K562 (cell line): ENCODE results near the gene CHAF1A. TPM values are rescaled to one million over a fixed set of nuclear protein-coding genes. Genes with fewer than 3 reads are reported as not detected.

Source experiments
- BHLHE40 ChIP-seq: IDR thresholded peaks from 2 replicates; pipeline ENCODE4 v1.6.1; 2011; ENCODE audit warnings: low read length, improper control_type of control experiment
- CSDE1 ChIP-seq, 2 experiments: fragments of 450-650 bp; IDR thresholded peaks; 2 replicates each; pipeline ENCODE4 v1.6.1; 2016; ENCODE audit warnings: mild to moderate bottlenecking in 1 of 2
- ETV1 ChIP-seq: fragments of 450-650 bp; conservative IDR thresholded peaks from 2 replicates; pipeline ENCODE4 v1.6.1; 2016; ENCODE audit warnings: missing genetic modification characterization, control low read depth, low read depth, missing compliant biosample characterization
- ETV6 ChIP-seq, 3 experiments: fragments of 150-350 bp in 1 of 3; sonication (generic) in 1 of 3; formaldehyde crosslinking in 1 of 3; IDR thresholded peaks; 2 replicates each; pipeline versions ENCODE4 v1.6.1 to v1.8.0; 2014 to 2022; ENCODE audit warnings: borderline replicate concordance in 2 of 3, low read depth in 2 of 3, antibody characterized with exemption in 1 of 3, low read length in 1 of 3, mild to moderate bottlenecking in 1 of 3, missing genetic modification reagents in 1 of 3
- KDM5B ChIP-seq: fragments of 200-600 bp; sonication (generic); IDR thresholded peaks from 2 replicates; pipeline ENCODE4 v1.6.1; 2012; ENCODE audit warnings: low read depth, mild to moderate bottlenecking, moderate library complexity, low read length, control low read depth, inconsistent platforms; ENCODE audit not compliant: insufficient replicate concordance
- MEIS2 ChIP-seq: fragments of 450-650 bp; IDR thresholded peaks from 2 replicates; pipeline ENCODE4 v1.6.1; 2014; ENCODE audit warnings: mild to moderate bottlenecking; ENCODE audit not compliant: partially characterized antibody
- MNT ChIP-seq, 2 experiments: fragments of 450-650 bp; conservative IDR thresholded peaks; 2 replicates each; pipeline ENCODE4 v1.6.1; 2017; ENCODE audit warnings: mild to moderate bottlenecking in 2 of 2, moderate library complexity in 2 of 2
- MYC ChIP-seq, 2 experiments: fragments of 250-450 bp in 1 of 2; sonication (Bioruptor Pico) in 1 of 2; IDR thresholded peaks; 2 replicates each; pipeline versions ENCODE4 v1.5.1 to v1.6.1; 2012 to 2021; ENCODE audit warnings: low read depth in 2 of 2, borderline replicate concordance in 1 of 2, improper control_type of control experiment in 1 of 2, low read length in 1 of 2, mild to moderate bottlenecking in 1 of 2, moderate library complexity in 1 of 2
- NR2C2 ChIP-seq, 2 experiments: fragments of 200-800 bp in 1 of 2; sonication (Bioruptor generic) in 1 of 2; sonication (generic) in 1 of 2; formaldehyde crosslinking in 1 of 2; IDR thresholded peaks; 2 replicates each; pipeline versions ENCODE4 v1.6.1 to v1.8.0; 2016 to 2022; ENCODE audit warnings: mild to moderate bottlenecking in 1 of 2, missing compliant biosample characterization in 1 of 2, missing genetic modification characterization in 1 of 2, missing genetic modification reagents in 1 of 2
- RBM22 ChIP-seq: fragments of 200-400 bp; formaldehyde crosslinking; IDR thresholded peaks from 2 replicates; pipeline ENCODE4 v1.6.1; 2018; ENCODE audit warnings: low read length, low read depth; ENCODE audit not compliant: poor library complexity, severe bottlenecking
- SREBF1 ChIP-seq: fragments of 150-350 bp; IDR thresholded peaks from 2 replicates; pipeline ENCODE4 v1.6.1; 2014; ENCODE audit warnings: antibody characterized with exemption, low read depth, low read length, borderline replicate concordance
- TBL1XR1 ChIP-seq, 2 experiments: IDR thresholded peaks; 2 replicates each; pipeline ENCODE4 v1.6.1; 2012; ENCODE audit warnings: improper control_type of control experiment in 2 of 2, low read length in 2 of 2, mild to moderate bottlenecking in 1 of 2
- ZBTB5 ChIP-seq: fragments of 450-650 bp; IDR thresholded peaks from 2 replicates; pipeline ENCODE4 v1.6.1; 2017; ENCODE audit warnings: antibody characterized with exemption
- polyA plus RNA-seq, 8 experiments: library from polyadenylated mRNA; depleted of rRNA in 4 of 8; stranded (reverse) in 5 of 8; unstranded in 3 of 8; fragments of >200 nt; fragmentation: Nextera tagmentation in 2 of 8; fragmentation: Illumina TruSeq in 1 of 8; extraction: Ambion mirVana in 2 of 8; extraction: Trizol in 1 of 8; gene quantifications; 2 replicates each; pipeline versions ENCODE4 v1.2.1 to v1.2.3, GENCODE V29; 2011 to 2014; ENCODE audit warnings: inconsistent platforms in 1 of 8, missing spikeins in 1 of 8
- total RNA-seq, 7 experiments: library from RNA; depleted of rRNA in 6 of 7; stranded (reverse); fragments of >200 nt in 6 of 7; fragmentation: Illumina TruSeq in 2 of 7; extraction: Trizol in 2 of 7; gene quantifications; 2 replicates each; pipeline versions ENCODE4 v1.2.1 to v1.2.3, GENCODE V29; 2011 to 2021; ENCODE audit warnings: low replicate concordance in 1 of 7
- TF ChIP-seq, protein P1 (sequence below): sonication (generic); formaldehyde crosslinking; IDR thresholded peaks from 2 replicates; pipeline ENCODE4 v1.8.1; 2023; ENCODE audit warnings: mild to moderate bottlenecking, missing genetic modification reagents

CHAF1A gene
- total and polyA plus RNA-seq, 9 of the 15 experiments (the other 6 are each of a cell fraction or from before 2014, with no cell fraction given), result 1.6 to 86.9 (median 45.2) TPM

GRCh38 chr19:4457654-4458395 lies 55.4 kb downstream of the CHAF1A start, which contains the start of gene UBXN6 (continued):
- TF ChIP-seq ZBTB5, result no peak
- peak; percentile 98 for TF ChIP-seq ETV1 (tag)
- peak in 1 of 2 experiments; percentile 86; a peak in 2 of 4 replicates for TF ChIP-seq CSDE1 (IDR thresholded peaks at IDR 0.05)
- TF ChIP-seq RBM22, result peak; percentile 92
- TF ChIP-seq MNT (conservative IDR thresholded peaks at IDR 0.05), result peak; percentile 61 to 92
- TF ChIP-seq MEIS2, result no peak
- 0 out of 2 replicates have a peak, but pooled peaks have one; percentile 28 for TF ChIP-seq SREBF1
- peak; percentile 30 for TF ChIP-seq KDM5B
- TF ChIP-seq ETV6 (IDR thresholded peaks at IDR 0.05; ENCODE audit: borderline replicate concordance in 1 of 2, low read depth in 2 of 2, low read length in 1 of 2), result no peak
- TF ChIP-seq ETV6 (CRISPR knock-in tag; IDR thresholded peaks at IDR 0.05; ENCODE audit: borderline replicate concordance), result no peak
- TF ChIP-seq MYC (IDR thresholded peaks at IDR 0.05; ENCODE audit: low read depth, low read length), result peak; percentile 92
- no peak for TF ChIP-seq MYC (CRISPR knock-in tag; IDR thresholded peaks at IDR 0.05; ENCODE audit: borderline replicate concordance, low read depth)
- TF ChIP-seq TBL1XR1 (IDR thresholded peaks at IDR 0.05; ENCODE audit: low read length in 2 of 2), result peak in 1 of 2 experiments; percentile 60; a peak in 1 of 4 replicates
- TF ChIP-seq, protein P1, sequence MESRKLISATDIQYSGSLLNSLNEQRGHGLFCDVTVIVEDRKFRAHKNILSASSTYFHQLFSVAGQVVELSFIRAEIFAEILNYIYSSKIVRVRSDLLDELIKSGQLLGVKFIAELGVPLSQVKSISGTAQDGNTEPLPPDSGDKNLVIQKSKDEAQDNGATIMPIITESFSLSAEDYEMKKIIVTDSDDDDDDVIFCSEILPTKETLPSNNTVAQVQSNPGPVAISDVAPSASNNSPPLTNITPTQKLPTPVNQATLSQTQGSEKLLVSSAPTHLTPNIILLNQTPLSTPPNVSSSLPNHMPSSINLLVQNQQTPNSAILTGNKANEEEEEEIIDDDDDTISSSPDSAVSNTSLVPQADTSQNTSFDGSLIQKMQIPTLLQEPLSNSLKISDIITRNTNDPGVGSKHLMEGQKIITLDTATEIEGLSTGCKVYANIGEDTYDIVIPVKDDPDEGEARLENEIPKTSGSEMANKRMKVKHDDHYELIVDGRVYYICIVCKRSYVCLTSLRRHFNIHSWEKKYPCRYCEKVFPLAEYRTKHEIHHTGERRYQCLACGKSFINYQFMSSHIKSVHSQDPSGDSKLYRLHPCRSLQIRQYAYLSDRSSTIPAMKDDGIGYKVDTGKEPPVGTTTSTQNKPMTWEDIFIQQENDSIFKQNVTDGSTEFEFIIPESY (CRISPR knock-in tag), result peak; percentile 60
- TF ChIP-seq BHLHE40, result peak; percentile 88
- TF ChIP-seq NR2C2 (CRISPR knock-in tag; IDR thresholded peaks at IDR 0.05), result peak; percentile 16; the same call in 1 of the 2 replicates
- peak; percentile 94 for TF ChIP-seq NR2C2 (tag; IDR thresholded peaks at IDR 0.05)
